Cardiac septum (tissue), 1 donor: ENCODE data around the gene BCO2. TPM values are rescaled to one million over a fixed set of nuclear protein-coding genes. Genes with fewer than 3 reads are reported as not detected.

Experiments used
- DNase-seq: peaks from one replicate; pipeline ENCODE4 v3.0.0-alpha.2; 2020; ENCODE audit warnings: low spot score
- intact Hi-C: fragments of 100-400 bp; cut with DNase I; formaldehyde crosslinking; loops from one replicate; pipeline ENCODE4 v1.14.0; 2022
- total RNA-seq: library from RNA; stranded (reverse); fragmentation: NEBNext Ultra II Directional; extraction: Animal tissue kit (Norgen Biotek cat#: 25700); gene quantifications from one replicate; pipeline ENCODE4 v1.2.1, GENCODE V29; 2021
- donor health status: DM: no; HTN: no; CAD: no.

Gene BCO2
- total RNA-seq, 1 donor from 2014 or later = 67.8 TPM

- DNase-seq = no peak
- intact Hi-C loops = no loop called here
These were observed 54.6 kb downstream of the BCO2 start for GRCh38 chr11:112229746-112230433.

- intact Hi-C loops = no loop called here
- no peak for DNase-seq
These were observed 56.6 kb downstream of the BCO2 start for GRCh38 chr11:112231952-112232351.

- intact Hi-C loops = no loop called here
- no peak for DNase-seq
These were observed 60.6 kb downstream of the BCO2 start for GRCh38 chr11:112235750-112236390.

GRCh38 chr11:112237451-112237850 lies 62.1 kb downstream of the BCO2 start:
- intact Hi-C loops = no loop called here
- DNase-seq = no peak

GRCh38 chr11:112238041-112238440 lies 62.7 kb downstream of the BCO2 start:
- intact Hi-C loops = no loop called here
- no peak for DNase-seq

- intact Hi-C loops = no loop called here
- no peak for DNase-seq
These were observed 66.2 kb downstream of the BCO2 start for GRCh38 chr11:112241486-112241885.

- intact Hi-C loops = no loop called here
- no peak for DNase-seq
These were observed 71.9 kb downstream of the BCO2 start for GRCh38 chr11:112247201-112247600.

GRCh38 chr11:112248201-112248600 lies 72.9 kb downstream of the BCO2 start:
- intact Hi-C loops = no loop called here
- no peak for DNase-seq

GRCh38 chr11:112249871-112250610 lies 74.7 kb downstream of the BCO2 start:
- intact Hi-C loops = no loop called here
- DNase-seq = no peak

- intact Hi-C loops = no loop called here
- no peak for DNase-seq
These were observed 78.4 kb downstream of the BCO2 start for GRCh38 chr11:112253605-112254242.

- intact Hi-C loops = no loop called here
- DNase-seq = no peak
These were observed 79.9 kb downstream of the BCO2 start for GRCh38 chr11:112255067-112255720.

GRCh38 chr11:112260490-112260889 lies 85.2 kb downstream of the BCO2 start, which contains the start of gene PLET1:
Gene PLET1, minus strand, starts transcription at chr11:112260860. Its CDS starts 271 bp downstream, at chr11:112260589.
- intact Hi-C loops = no loop called here
- DNase-seq = no peak

- DNase-seq = no peak
- intact Hi-C loops = loop anchor here (5.0 kb wide), 1 partner anchor 149 kb away; no protein-coding TSS in a partner anchor
These were observed 90.5 kb downstream of the BCO2 start for GRCh38 chr11:112265659-112266409.

GRCh38 chr11:112266410-112266778 lies 91.1 kb downstream of the BCO2 start:
- DNase-seq = no peak
- intact Hi-C loops = loop anchor here (5.0 kb wide), 1 partner anchor 149 kb away; no protein-coding TSS in a partner anchor

- intact Hi-C loops = loop anchor here (5.0 kb wide), 1 partner anchor 150 kb away; no protein-coding TSS in a partner anchor
- DNase-seq = no peak
These were observed 91.9 kb downstream of the BCO2 start for GRCh38 chr11:112267188-112267591.

- intact Hi-C loops = loop anchor here (5.0 kb wide), 1 partner anchor 151 kb away; no protein-coding TSS in a partner anchor
- no peak for DNase-seq
These were observed 93.1 kb downstream of the BCO2 start for GRCh38 chr11:112268406-112268805.
